ENCODE results near the gene TMBIM4.

TMBIM4 gene

DNA sequence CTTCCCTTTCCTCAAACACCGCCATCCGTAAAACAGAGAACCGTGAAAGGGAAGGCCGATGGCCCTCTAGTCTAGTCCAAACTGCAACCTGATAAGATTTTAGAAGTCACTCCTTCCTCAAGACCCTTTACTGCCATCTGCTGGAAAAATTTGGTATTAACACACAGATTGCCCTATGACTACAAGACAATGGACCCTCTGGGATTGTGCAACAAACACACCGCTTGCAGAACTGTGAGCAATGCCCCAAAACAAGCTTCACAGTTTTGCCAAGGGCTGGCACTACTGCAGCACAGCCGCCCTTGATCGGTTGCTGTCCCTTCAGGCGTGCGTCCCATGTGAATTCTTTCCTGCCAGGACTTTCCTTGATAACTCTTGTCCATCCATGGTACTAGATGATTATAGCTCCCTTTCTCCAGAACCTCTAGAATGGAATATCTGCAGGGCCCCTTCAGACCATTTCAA, 62.3 kb downstream of the TMBIM4 start:
- DNase-seq (ENCODE audit: extremely low read depth, low read depth), result peak; percentile 94
- no peak overlapping the region for H3K4me3 ChIP-seq (replicated peaks; ENCODE audit: low read depth, low read length)
- TF ChIP-seq, protein P1, sequence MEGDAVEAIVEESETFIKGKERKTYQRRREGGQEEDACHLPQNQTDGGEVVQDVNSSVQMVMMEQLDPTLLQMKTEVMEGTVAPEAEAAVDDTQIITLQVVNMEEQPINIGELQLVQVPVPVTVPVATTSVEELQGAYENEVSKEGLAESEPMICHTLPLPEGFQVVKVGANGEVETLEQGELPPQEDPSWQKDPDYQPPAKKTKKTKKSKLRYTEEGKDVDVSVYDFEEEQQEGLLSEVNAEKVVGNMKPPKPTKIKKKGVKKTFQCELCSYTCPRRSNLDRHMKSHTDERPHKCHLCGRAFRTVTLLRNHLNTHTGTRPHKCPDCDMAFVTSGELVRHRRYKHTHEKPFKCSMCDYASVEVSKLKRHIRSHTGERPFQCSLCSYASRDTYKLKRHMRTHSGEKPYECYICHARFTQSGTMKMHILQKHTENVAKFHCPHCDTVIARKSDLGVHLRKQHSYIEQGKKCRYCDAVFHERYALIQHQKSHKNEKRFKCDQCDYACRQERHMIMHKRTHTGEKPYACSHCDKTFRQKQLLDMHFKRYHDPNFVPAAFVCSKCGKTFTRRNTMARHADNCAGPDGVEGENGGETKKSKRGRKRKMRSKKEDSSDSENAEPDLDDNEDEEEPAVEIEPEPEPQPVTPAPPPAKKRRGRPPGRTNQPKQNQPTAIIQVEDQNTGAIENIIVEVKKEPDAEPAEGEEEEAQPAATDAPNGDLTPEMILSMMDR (IDR thresholded peaks at IDR 0.05; ENCODE audit: low read depth, low read length, missing control alignments), result peak; percentile 68

- TF ChIP-seq, protein P1 (IDR thresholded peaks at IDR 0.05; ENCODE audit: low read depth, low read length, missing control alignments), result peak; percentile 30
- DNase-seq (ENCODE audit: extremely low read depth, low read depth), result no peak
Measured at GRCh38 chr12:66103016-66103913, 66.5 kb downstream of the TMBIM4 start.

DNA sequence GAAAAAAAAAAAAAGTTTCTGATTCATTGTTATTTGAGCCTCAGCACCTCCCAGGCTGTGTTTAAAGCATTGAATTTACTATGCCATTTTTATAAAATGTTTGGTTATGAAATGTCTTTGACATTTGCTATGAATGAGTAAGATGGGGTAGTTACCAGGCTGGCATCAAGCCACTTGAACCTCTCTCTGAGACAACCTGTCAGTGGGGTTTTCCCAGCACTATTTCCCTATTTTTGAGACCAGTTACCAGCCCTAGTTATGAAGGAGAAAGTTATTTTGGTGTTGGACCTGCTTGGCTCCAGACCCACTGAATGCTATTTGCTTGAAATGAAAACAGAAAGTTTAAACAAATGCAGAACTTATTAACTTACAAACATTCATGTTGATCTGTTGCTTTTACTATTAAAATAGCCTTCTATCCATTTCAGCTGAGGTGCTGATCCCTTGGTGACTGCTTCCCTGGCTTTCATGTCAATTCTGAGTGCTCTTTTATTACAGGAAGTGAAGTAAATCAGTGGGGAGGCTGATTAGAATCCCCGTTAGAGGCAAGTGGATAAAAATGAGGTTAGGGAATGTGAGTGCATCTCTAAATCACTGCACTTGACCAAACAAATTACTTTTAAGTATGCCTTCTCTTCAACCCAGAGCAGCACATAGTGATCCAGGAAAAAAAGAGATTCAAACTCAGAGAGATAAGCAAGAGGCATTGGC, 77.1 kb downstream of the TMBIM4 start:
- no peak overlapping the region for H3K4me3 ChIP-seq (replicated peaks; ENCODE audit: low read depth, low read length)
- TF ChIP-seq, protein P1 (IDR thresholded peaks at IDR 0.05; ENCODE audit: low read depth, low read length, missing control alignments), result no peak

More at GRCh38 chr12:66103016-66103913, 66.5 kb downstream of the TMBIM4 start:
- H3K4me3 ChIP-seq (replicated peaks; ENCODE audit: low read depth, low read length), result no peak overlapping the region

DNA sequence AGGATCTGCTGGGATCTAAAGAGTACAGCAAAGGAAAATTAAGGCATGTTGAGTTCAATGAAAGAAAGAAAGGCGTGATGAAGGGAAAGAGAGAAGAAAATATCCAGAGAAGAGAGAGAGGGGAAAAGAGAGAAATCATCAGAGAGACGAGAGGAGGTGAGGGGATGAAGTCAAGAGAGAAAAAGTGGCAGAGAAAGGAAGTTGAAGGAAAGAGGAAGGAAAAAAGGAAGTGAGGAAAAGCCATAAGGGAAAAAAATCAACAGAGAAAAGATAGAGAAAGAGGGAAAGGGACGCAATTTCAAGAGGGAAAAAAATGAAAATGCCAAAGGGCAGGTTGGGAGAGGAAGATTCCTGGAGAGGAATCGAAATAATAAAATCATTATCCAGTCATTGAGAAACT, 79.6 kb downstream of the TMBIM4 start:
- H3K4me3 ChIP-seq (replicated peaks; ENCODE audit: low read depth, low read length), result no peak overlapping the region
- DNase-seq (ENCODE audit: extremely low read depth, low read depth), result no peak
- TF ChIP-seq, protein P1 (IDR thresholded peaks at IDR 0.05; ENCODE audit: low read depth, low read length, missing control alignments), result no peak

More for the DNA sequence above, 77.1 kb downstream of the TMBIM4 start:
- DNase-seq (ENCODE audit: extremely low read depth, low read depth), result no peak

GRCh38 chr12:66087365-66087943, 82.3 kb downstream of the TMBIM4 start:
- TF ChIP-seq, protein P1 (IDR thresholded peaks at IDR 0.05; ENCODE audit: low read depth, low read length, missing control alignments), result peak; percentile 78
- peak; percentile 78 for DNase-seq (ENCODE audit: extremely low read depth, low read depth)
- no peak overlapping the region for H3K4me3 ChIP-seq (replicated peaks; ENCODE audit: low read depth, low read length)

- TF ChIP-seq, protein P1 (IDR thresholded peaks at IDR 0.05; ENCODE audit: low read depth, low read length, missing control alignments), result no peak
- DNase-seq (ENCODE audit: extremely low read depth, low read depth), result no peak
- no peak overlapping the region for H3K4me3 ChIP-seq (replicated peaks; ENCODE audit: low read depth, low read length)
Measured at GRCh38 chr12:66085998-66086397, 83.8 kb downstream of the TMBIM4 start.

Data from HFF-Myc (cell line).